GM19467 (cell line): ENCODE results near the gene ASPSCR1.

Experiments used
- ATAC-seq: cut with Tn5 transposase; IDR thresholded peaks from one replicate; pipeline ENCODE4 v1.9.1; 2021; ENCODE audit warnings: mild to moderate bottlenecking, moderate library complexity; ENCODE audit not compliant: unreplicated experiment

ASPSCR1 gene

DNA sequence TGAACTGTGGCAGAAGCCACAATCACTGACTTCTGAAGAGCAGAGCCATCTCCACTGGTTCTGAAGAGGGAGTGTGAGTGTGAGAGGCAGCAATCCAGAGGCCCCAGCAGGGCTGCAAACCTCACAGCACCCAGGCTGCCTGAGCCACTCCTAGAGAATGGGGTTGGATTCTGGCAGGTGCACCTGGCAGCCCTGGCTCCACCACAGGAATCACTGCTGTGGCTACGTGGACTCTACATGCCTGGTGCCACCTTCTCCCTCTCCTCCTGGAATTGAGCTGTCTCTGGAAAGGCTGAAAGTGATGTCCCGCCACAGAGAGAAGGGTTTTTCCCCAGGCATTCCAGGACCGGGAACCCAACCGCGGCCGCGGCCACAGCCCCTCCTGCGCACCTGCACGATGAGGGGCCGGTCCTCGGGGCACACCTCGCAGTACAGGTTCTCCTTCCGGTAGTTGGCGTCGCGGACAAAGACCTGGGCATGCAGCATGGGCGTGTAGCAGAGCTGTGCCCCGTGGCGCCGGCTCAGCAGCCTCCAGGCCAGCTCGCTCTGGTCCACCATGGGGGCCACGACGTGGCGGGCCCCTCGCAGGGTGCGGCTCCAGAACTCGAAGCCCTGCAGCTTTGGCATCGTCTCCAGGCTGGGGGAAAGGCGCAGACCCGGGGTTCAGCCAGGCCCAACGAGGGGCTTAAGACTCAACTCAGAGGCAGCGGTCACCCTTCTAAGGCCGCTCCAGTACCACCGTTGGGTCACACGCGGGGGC, 87.2 kb downstream of the ASPSCR1 start:
- no peak for ATAC-seq

DNA sequence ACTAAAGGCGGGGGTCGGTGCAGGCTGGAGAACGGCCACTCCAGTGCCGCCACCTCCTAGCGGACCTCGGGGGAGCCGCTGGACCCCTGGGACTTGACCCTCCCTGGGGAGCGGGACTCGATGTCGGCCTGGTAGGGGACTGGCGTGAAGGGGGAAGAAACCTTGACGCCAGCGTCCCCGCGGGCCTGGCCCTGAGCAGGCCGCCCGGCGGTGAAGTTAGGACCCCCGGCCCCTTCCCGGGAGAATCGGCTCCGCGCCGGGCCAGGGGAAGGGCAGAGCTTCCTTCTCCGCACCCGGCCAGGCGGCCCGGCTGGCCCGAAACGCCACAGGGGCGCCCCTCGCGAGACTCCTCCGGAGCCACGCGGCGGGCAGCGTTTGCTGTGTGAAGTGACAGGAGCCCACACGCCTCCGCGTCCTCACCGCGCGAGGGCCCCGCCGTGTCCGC, 87.8 kb downstream of the ASPSCR1 start:
- ATAC-seq, result peak; percentile 17

DNA sequence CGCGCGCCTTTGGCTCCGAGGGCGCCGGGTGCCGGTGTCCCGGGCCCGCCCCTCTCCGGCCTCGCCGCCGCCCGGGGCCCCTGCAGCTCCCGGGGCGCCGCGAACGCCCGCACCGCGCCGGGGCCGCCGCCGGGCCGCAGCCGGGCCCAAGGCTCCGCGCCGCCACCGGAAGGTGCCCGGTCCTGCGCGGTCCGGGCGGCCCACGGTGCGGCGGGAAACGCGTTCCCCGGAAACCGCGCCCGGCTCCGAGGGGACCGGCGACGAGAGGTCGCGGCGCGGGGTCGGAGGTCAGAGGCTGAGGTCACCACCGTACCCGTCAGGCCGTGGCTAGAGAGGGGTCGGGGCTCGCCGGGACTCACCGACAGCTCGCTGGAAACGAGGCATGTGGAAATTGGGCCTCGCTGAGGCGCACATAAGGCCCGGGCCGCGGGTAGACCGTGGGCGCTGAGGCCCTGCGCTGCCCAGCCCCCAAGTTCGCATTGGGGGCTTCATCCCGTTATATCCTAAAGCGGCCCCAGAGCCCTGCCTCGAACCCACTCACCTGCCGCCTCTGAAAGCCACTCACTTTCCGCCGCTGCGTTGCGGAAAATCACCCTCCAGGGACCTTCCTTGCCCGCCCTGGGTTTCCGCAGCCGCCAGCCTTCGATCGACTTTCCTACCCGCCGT, 88.3 kb downstream of the ASPSCR1 start, which contains the start of gene DUS1L:
Gene DUS1L (minus strand): TSS at position 167 of the 666 bp plus-strand sequence. CDS start 745 bp downstream, outside the sequence.
- ATAC-seq, result peak; percentile 51
